GM06990 (cell line): Measurements from ENCODE around the gene IL36G.

Source experiments
- DNase-seq: peaks from one replicate; pipeline ENCODE4 v3.0.0-alpha.2; 2011; ENCODE audit not compliant: insufficient read length; ENCODE audit errors: extremely low read depth
- H3K27me3 ChIP-seq: replicated peaks from 2 replicates; pipeline ENCODE4 v1.6.0; 2011; ENCODE audit warnings: low read length; ENCODE audit not compliant: control insufficient read depth, insufficient read depth
- H3K36me3 ChIP-seq: 2 replicates; pipeline ENCODE4 v1.5.1; 2011; ENCODE audit warnings: low read length; ENCODE audit not compliant: control insufficient read depth, insufficient read depth
- H3K4me3 ChIP-seq: replicated peaks from 2 replicates; pipeline ENCODE4 v1.5.1; 2011; ENCODE audit warnings: low read depth, mild to moderate bottlenecking, control low read depth, low read length
- CTCF ChIP-seq: IDR thresholded peaks from 2 replicates; pipeline ENCODE4 v1.5.1; 2011; ENCODE audit warnings: low read length, control low read depth, mild to moderate bottlenecking, inconsistent platforms; ENCODE audit not compliant: insufficient read depth, poor library complexity, severe bottlenecking

The IL36G gene

GRCh38 chr2:113012436-113013335, 34.9 kb downstream of the IL36G start:
- DNase-seq, result no peak
- H3K27me3 ChIP-seq, result no peaks in the 10 kb centered on the region
- H3K36me3 ChIP-seq, result no peaks in the 10 kb centered on the region
- no peak overlapping the region for H3K4me3 ChIP-seq
- no peak for TF ChIP-seq CTCF

- no peak for TF ChIP-seq CTCF
- DNase-seq, result no peak
- Histone ChIP-seq H3K27me3 (no peaks in the 10 kb centered on the region), H3K4me3 (no peak overlapping the region), H3K36me3 (no peaks in the 10 kb centered on the region)
Observed at GRCh38 chr2:113013336-113013661, 35.5 kb downstream of the IL36G start.

DNA sequence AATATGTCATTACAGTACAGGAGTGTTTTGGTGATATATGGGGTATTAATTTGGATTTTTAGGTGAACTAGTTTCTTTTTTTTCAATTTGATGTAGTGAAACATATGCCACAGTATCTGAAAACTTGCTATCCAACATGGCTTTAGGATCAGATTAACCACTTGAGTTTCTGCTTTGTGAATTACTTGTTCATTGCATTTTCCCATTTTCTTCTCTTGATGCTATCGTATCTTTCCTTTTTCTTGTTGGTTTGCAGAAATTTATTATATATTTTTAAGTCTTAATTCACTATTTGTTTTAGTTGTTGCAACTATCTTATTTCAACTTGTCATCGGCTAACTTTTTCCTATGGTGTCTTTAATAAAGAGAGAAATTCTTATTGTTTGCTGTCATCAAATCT, 36.3 kb downstream of the IL36G start:
- no peaks in the 10 kb centered on the region for H3K27me3 ChIP-seq
- TF ChIP-seq CTCF, result no peak
- no peak overlapping the region for H3K4me3 ChIP-seq
- H3K36me3 ChIP-seq, result no peaks in the 10 kb centered on the region
- DNase-seq, result no peak

DNA sequence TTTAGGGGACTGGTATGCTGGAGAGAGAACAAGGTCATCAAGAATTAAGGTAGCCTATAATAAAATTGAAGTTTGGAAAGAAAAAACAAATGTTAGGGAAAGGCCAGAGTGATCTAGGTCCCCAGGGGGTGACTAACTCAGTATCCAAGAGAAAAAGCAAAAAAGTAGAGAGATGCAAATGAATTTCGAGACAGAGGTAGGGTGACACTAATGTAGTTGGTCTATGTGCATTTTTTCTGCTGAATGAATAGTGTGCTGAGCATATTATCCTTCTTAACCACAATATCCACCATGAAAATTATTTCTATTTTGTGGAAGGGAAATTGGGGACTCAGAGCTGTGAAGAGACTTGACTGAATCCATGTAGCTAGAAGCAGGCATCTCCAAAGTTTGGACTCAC, 37.2 kb downstream of the IL36G start:
- Histone ChIP-seq H3K36me3 (no peaks in the 10 kb centered on the region), H3K4me3 (no peak overlapping the region), H3K27me3 (no peaks in the 10 kb centered on the region)
- TF ChIP-seq CTCF, result no peak
- no peak for DNase-seq

DNA sequence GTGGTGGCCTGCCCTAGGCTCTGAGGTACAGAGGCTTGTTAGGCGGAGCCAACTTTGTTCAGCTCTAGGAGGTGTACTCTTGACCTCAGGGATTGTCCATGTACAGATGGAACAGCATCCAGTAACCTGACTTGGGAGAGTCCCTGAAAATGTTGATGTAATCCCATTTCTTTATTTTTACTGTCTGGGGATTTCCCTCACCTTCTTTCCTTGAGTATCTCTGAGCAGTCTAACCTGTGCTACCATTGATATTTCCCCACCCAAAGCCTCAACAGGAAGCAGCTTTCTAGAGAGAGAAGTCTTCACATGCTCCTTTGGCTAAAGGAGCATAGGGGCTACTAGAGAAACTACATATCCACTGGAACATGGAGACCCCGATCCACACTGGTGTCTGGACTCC, 37.8 kb downstream of the IL36G start:
- no peaks in the 10 kb centered on the region for H3K36me3 ChIP-seq
- H3K4me3 ChIP-seq, result no peak overlapping the region
- no peak for DNase-seq
- H3K27me3 ChIP-seq, result no peaks in the 10 kb centered on the region
- no peak for TF ChIP-seq CTCF

DNA sequence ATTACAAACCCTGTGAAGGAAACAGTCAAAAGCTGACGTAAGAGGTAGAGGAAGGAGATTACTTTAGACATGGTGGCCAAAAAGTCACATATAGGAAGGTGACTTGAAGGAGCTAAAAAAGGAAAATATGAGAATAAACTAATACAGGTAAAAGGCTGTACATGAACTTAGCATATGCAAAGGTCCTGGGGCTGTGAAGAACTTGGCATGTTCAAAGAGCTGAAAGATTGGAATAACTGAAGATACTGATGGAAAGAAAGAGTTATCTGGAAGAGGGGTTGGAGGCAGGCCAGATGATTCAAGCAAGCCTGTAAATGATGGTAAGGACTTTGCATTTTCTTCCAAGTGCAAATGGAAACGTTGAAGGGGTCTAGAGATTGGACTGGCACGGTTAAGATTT, 40.7 kb downstream of the IL36G start:
- Histone ChIP-seq H3K36me3 (no peaks in the 10 kb centered on the region), H3K4me3 (no peak overlapping the region), H3K27me3 (no peaks in the 10 kb centered on the region)
- TF ChIP-seq CTCF, result no peak
- no peak for DNase-seq
